Measurements from ENCODE around the gene DRD3. TPM values are rescaled to one million over a fixed set of nuclear protein-coding genes. Genes with fewer than 3 reads are reported as not detected.

The DRD3 gene
- total and polyA plus RNA-seq, 2 of the 8 experiments (the other 6 are each of a cell fraction or from before 2014, with no cell fraction given), result 0.32 to 1.3 TPM

DNA sequence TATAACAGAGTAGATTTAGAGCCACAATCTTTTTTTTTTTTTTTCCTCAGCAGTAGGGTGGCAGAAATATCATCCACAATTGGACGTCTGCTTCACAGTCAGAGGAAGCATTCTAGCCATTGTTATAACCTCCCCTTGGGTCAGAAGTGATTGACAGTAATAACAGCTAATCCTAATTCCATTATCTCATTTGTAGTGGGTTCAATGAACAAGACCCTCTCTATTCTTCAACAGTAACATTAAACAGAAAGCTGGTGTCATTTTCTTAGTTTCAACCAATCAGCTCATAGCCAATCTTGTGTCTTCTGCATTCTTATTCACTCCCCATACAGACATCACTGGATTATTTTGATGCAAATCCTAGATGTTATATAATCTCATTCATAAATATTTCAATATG lies 77.8 kb downstream of the DRD3 start (continued):
- TF ChIP-seq, protein P1, sequence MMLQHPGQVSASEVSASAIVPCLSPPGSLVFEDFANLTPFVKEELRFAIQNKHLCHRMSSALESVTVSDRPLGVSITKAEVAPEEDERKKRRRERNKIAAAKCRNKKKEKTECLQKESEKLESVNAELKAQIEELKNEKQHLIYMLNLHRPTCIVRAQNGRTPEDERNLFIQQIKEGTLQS (IDR thresholded peaks at IDR 0.05; ENCODE audit: insufficient read depth, low read depth, low read length), result no peak
- TF ChIP-seq TCF12 (IDR thresholded peaks at IDR 0.05; ENCODE audit: low read depth, low read length), result no peak
- TF ChIP-seq TAF1 (IDR thresholded peaks at IDR 0.05; ENCODE audit: low read depth, low read length), result no peak
